H1 (cell line): ENCODE results near the gene PDPK1. TPM values are rescaled to one million over a fixed set of nuclear protein-coding genes. Genes with fewer than 3 reads are reported as not detected.
A peak's percentile ranks its signal among the peaks of the same experiment; 100 is the strongest.

ENCODE experiments used
- CTCF ChIA-PET: fragments of 300-600 bp; sonication (Branson Sonifier 250); formaldehyde crosslinking; loops from one replicate; lab custom pipeline; 2021; ENCODE audit not compliant: partially characterized antibody; lab: Charles Lee
- POLR2A ChIA-PET: fragments of 300-600 bp; sonication (Branson Sonifier 250); formaldehyde crosslinking; loops from one replicate; lab custom pipeline; 2021; ENCODE audit warnings: inconsistent platforms; ENCODE audit not compliant: partially characterized antibody; lab: Charles Lee
- DNase-seq, 2 experiments: peaks; one replicate each; pipeline versions ENCODE4 v3.0.0 to v3.0.0-alpha.2; 2010 to 2022; ENCODE audit warnings: low spot score in 2 of 2, low read depth in 1 of 2, mixed read lengths in 1 of 2
- FAIRE-seq: peaks from 2 replicates; lab custom pipeline; 2011; peaks lifted over from hg19 to GRCh38; lab: Jason Lieb, UNC
- H2AFZ ChIP-seq: 2 replicates; pipeline ENCODE4 v1.8.1; 2012; ENCODE audit warnings: low read length, inconsistent platforms
- H2AK5ac ChIP-seq: 2 replicates; pipeline ENCODE4 v1.6.1; 2013; ENCODE audit warnings: low read depth, low read length
- H2BK120ac ChIP-seq: replicated peaks from 2 replicates; pipeline ENCODE3; 2013; ENCODE audit warnings: low read depth, low read length, inconsistent platforms
- H2BK12ac ChIP-seq: 2 replicates; pipeline ENCODE4 v1.6.1; 2013; ENCODE audit warnings: low read depth, low read length
- H2BK15ac ChIP-seq: 2 replicates; pipeline ENCODE4 v1.6.1; 2013; ENCODE audit warnings: low read length
- H2BK20ac ChIP-seq: 2 replicates; pipeline ENCODE4 v1.6.1; 2013; ENCODE audit warnings: low read length
- H2BK5ac ChIP-seq: 2 replicates; pipeline ENCODE4 v1.6.1; 2013; ENCODE audit warnings: low read depth, low read length
- H3K14ac ChIP-seq: 2 replicates; pipeline ENCODE4 v1.6.1; 2013; ENCODE audit warnings: inconsistent platforms; ENCODE audit not compliant: insufficient read length
- H3K18ac ChIP-seq: 2 replicates; pipeline ENCODE4 v1.6.1; 2013; ENCODE audit warnings: low read length; ENCODE audit errors: extremely low read depth
- H3K23ac ChIP-seq: 2 replicates; pipeline ENCODE4 v1.6.1; 2013; ENCODE audit warnings: inconsistent platforms; ENCODE audit not compliant: insufficient read length
- H3K23me2 ChIP-seq: 2 replicates; pipeline ENCODE4 v1.6.1; 2013; ENCODE audit warnings: low read depth, low read length
- H3K27ac ChIP-seq: 2 replicates; pipeline ENCODE4 v1.6.1; 2011; ENCODE audit warnings: low read depth, low read length, inconsistent platforms
- H3K27me3 ChIP-seq, 4 experiments: replicated peaks in 1 of 4; 1 replicate in 1 of 4; 2 replicates in 3 of 4; pipeline versions ENCODE4 v1.6.1 to v1.8.1; 2011 to 2013; ENCODE audit warnings: low read length in 3 of 4, mild to moderate bottlenecking in 3 of 4, inconsistent platforms in 2 of 4, mixed read lengths in 2 of 4, moderate library complexity in 1 of 4; ENCODE audit not compliant: control insufficient read depth in 3 of 4, insufficient read depth in 3 of 4; ENCODE audit errors: extremely low read depth in 1 of 4
- H3K36me3 ChIP-seq, 4 experiments: 2 replicates each; pipeline versions ENCODE4 v1.6.1 to v1.8.1; 2011 to 2013; ENCODE audit warnings: mild to moderate bottlenecking in 4 of 4, low read length in 3 of 4, moderate library complexity in 2 of 4, control low read depth in 1 of 4, inconsistent platforms in 1 of 4; ENCODE audit not compliant: insufficient read depth in 4 of 4, control insufficient read depth in 2 of 4
- H3K4ac ChIP-seq: replicated peaks from 2 replicates; pipeline ENCODE3; 2013; ENCODE audit warnings: low read length, low read depth, mixed read lengths, inconsistent platforms; ENCODE audit not compliant: insufficient read length
- H3K4me1 ChIP-seq, 4 experiments: replicated peaks in 1 of 4; 1 replicate in 1 of 4; 2 replicates in 3 of 4; pipeline versions ENCODE4 v1.6.1 to v1.8.1; 2011 to 2013; ENCODE audit warnings: low read length in 3 of 4, inconsistent platforms in 2 of 4, mixed read lengths in 1 of 4; ENCODE audit not compliant: insufficient read depth in 4 of 4, control insufficient read depth in 3 of 4
- H3K4me2 ChIP-seq, 2 experiments: 2 replicates each; pipeline versions ENCODE4 v1.6.1 to v1.8.1; 2011 to 2013; ENCODE audit warnings: low read depth in 2 of 2, low read length in 2 of 2, control low read depth in 1 of 2, inconsistent platforms in 1 of 2, mild to moderate bottlenecking in 1 of 2; ENCODE audit not compliant: insufficient read depth in 1 of 2
- H3K4me3 ChIP-seq, 4 experiments: fragments of 200-600, 300-600 bp in 1 of 4; sonication (generic), shearing (Covaris generic), sonication (Bioruptor Twin) in 1 of 4; 2 replicates each; pipeline versions ENCODE4 v1.5.1 to v1.8.1; 2011 to 2016; ENCODE audit warnings: low read length in 4 of 4, low read depth in 3 of 4, control low read depth in 2 of 4, inconsistent platforms in 2 of 4, mild to moderate bottlenecking in 2 of 4, mixed read lengths in 1 of 4, moderate library complexity in 1 of 4; ENCODE audit not compliant: insufficient read depth in 2 of 4; ENCODE audit errors: extremely low read depth in 1 of 4
- H3K56ac ChIP-seq: replicated peaks from 2 replicates; pipeline ENCODE3; 2013; ENCODE audit warnings: low read depth, mild to moderate bottlenecking, mixed read lengths, low read length, inconsistent platforms; ENCODE audit not compliant: insufficient read length
- H3K79me1 ChIP-seq: 2 replicates; pipeline ENCODE4 v1.6.1; 2013; ENCODE audit warnings: low read depth, low read length, control low read depth
- H3K79me2 ChIP-seq, 2 experiments: 2 replicates each; pipeline versions ENCODE4 v1.6.1 to v1.8.1; 2012 to 2013; ENCODE audit warnings: low read length in 2 of 2, mild to moderate bottlenecking in 2 of 2, inconsistent platforms in 1 of 2; ENCODE audit not compliant: insufficient read depth in 2 of 2, control insufficient read depth in 1 of 2
- H3K9ac ChIP-seq, 4 experiments: replicated peaks in 1 of 4; 1 replicate in 1 of 4; 2 replicates in 3 of 4; pipeline versions ENCODE4 v1.6.1 to v1.8.1; 2011 to 2013; ENCODE audit warnings: low read depth in 3 of 4, low read length in 3 of 4, control low read depth in 2 of 4, mild to moderate bottlenecking in 2 of 4, moderate library complexity in 2 of 4, inconsistent platforms in 1 of 4; ENCODE audit errors: extremely low read depth in 1 of 4
- H3K9me3 ChIP-seq, 2 experiments: 2 replicates each; pipeline versions ENCODE4 v1.6.1 to v1.8.1; 2012 to 2013; ENCODE audit warnings: mild to moderate bottlenecking in 2 of 2, moderate library complexity in 2 of 2, control low read depth in 1 of 2, inconsistent platforms in 1 of 2, low read depth in 1 of 2, low read length in 1 of 2, mixed read lengths in 1 of 2; ENCODE audit not compliant: insufficient read depth in 2 of 2
- H4K20me1 ChIP-seq, 2 experiments: replicated peaks in 1 of 2; 2 replicates each; pipeline versions ENCODE3 to v1.8.1; 2011 to 2013; ENCODE audit warnings: inconsistent platforms in 2 of 2, low read length in 2 of 2, mild to moderate bottlenecking in 1 of 2; ENCODE audit not compliant: insufficient read depth in 2 of 2, control insufficient read depth in 1 of 2
- H4K5ac ChIP-seq: 2 replicates; pipeline ENCODE4 v1.6.1; 2013; ENCODE audit warnings: low read length, low read depth, mixed read lengths, inconsistent platforms; ENCODE audit not compliant: insufficient read length
- H4K8ac ChIP-seq: 2 replicates; pipeline ENCODE4 v1.8.0; 2013; ENCODE audit warnings: mild to moderate bottlenecking, moderate library complexity, low read length, inconsistent platforms; ENCODE audit not compliant: insufficient read depth; ENCODE audit errors: extremely low read depth
- H4K91ac ChIP-seq: replicated peaks from 2 replicates; pipeline ENCODE3; 2013; ENCODE audit warnings: low read length, mixed read lengths, inconsistent platforms; ENCODE audit not compliant: insufficient read length
- BRCA1 ChIP-seq: IDR thresholded peaks from 2 replicates; pipeline ENCODE4 v1.6.1; 2012; ENCODE audit warnings: low read depth, low read length, improper control_type of control experiment
- CHD1 ChIP-seq: IDR thresholded peaks from 2 replicates; pipeline ENCODE4 v1.6.1; 2012; ENCODE audit warnings: low read depth, low read length, improper control_type of control experiment
- GABPA ChIP-seq: IDR thresholded peaks from 2 replicates; pipeline ENCODE4 v1.6.1; 2011; ENCODE audit warnings: mild to moderate bottlenecking, low read length, moderate library complexity, borderline replicate concordance; ENCODE audit not compliant: insufficient read depth
- GTF2F1 ChIP-seq: IDR thresholded peaks from 2 replicates; pipeline ENCODE4 v1.6.1; 2012; ENCODE audit warnings: low read depth, low read length, improper control_type of control experiment, borderline replicate concordance
- HDAC6 ChIP-seq: IDR thresholded peaks from one replicate; pipeline ENCODE4 v1.7.1; 2012; ENCODE audit warnings: low read depth, mild to moderate bottlenecking, inconsistent platforms, low read length, moderate library complexity
- KDM1A ChIP-seq: fragments of 200-600, 300-600 bp; sonication (generic); IDR thresholded peaks from 2 replicates; pipeline ENCODE4 v1.7.1; 2016; ENCODE audit warnings: mild to moderate bottlenecking, low read length, borderline replicate concordance
- KDM5A ChIP-seq: fragments of 200-600 bp; IDR thresholded peaks from 2 replicates; pipeline ENCODE4 v1.7.1; 2012; ENCODE audit warnings: mild to moderate bottlenecking, low read length, inconsistent platforms, mixed read lengths
- NRF1 ChIP-seq: IDR thresholded peaks from 2 replicates; pipeline ENCODE4 v1.6.1; 2011; ENCODE audit warnings: mild to moderate bottlenecking, low read depth, low read length, improper control_type of control experiment
- POU5F1 ChIP-seq: IDR thresholded peaks from 2 replicates; pipeline ENCODE4 v1.6.1; 2011; ENCODE audit warnings: low read depth, mild to moderate bottlenecking, low read length, moderate library complexity
- RBBP5 ChIP-seq: IDR thresholded peaks from 2 replicates; pipeline ENCODE4 v1.7.1; 2012; ENCODE audit warnings: low read depth, mild to moderate bottlenecking, inconsistent platforms, low read length, moderate library complexity, borderline replicate concordance
- SAP30 ChIP-seq: fragments of 300-600 bp; sonication (generic); IDR thresholded peaks from 2 replicates; pipeline ENCODE4 v1.7.1; 2012; ENCODE audit warnings: low read length, moderate library complexity, mild to moderate bottlenecking, inconsistent platforms; ENCODE audit not compliant: insufficient read depth, insufficient replicate concordance
- ZNF274 ChIP-seq: IDR thresholded peaks from 2 replicates; pipeline ENCODE4 v1.7.0; 2012; ENCODE audit warnings: low read length, borderline replicate concordance; ENCODE audit errors: extremely low read depth
- WGBS, 2 experiments: shearing (Covaris generic) in 1 of 2; methylation state at CpG; one replicate each; pipeline versions ENCODE4 v1.1.6 to v1.1.7; 2013 to 2015; ENCODE audit warnings: low lambda C conversion rate in 2 of 2, mixed read lengths in 2 of 2, inconsistent platforms in 1 of 2, low coverage in 1 of 2, missing lambda C conversion rate in 1 of 2; ENCODE audit not compliant: insufficient replicate concordance in 2 of 2, insufficient coverage in 1 of 2, insufficient read length in 1 of 2; ENCODE audit errors: extremely low coverage in 1 of 2, missing lambda C conversion rate in 1 of 2; 5-methylcytosine and 5-hydroxymethylcytosine counted together
- polyA plus RNA-seq, 7 experiments: library from polyadenylated mRNA; depleted of rRNA in 3 of 7; stranded (reverse) in 5 of 7; unstranded in 2 of 7; fragments of >200 nt in 5 of 7; fragments of 200-250 nt in 2 of 7; gene quantifications; 1 replicate in 5 of 7; 2 replicates in 1 of 7; 4 replicates in 1 of 7; pipeline versions ENCODE4 v1.2.1 to v1.2.3, GENCODE V29; 2011 to 2013; ENCODE audit warnings: missing spikeins in 2 of 7, mixed read lengths in 2 of 7
- total RNA-seq: library from RNA; stranded (reverse); fragmentation: NEBNext Ultra II Directional; extraction: Animal tissue kit (Norgen Biotek cat#: 25700); gene quantifications from 2 replicates; pipeline ENCODE4 v1.2.1, GENCODE V29; 2021

Gene PDPK1
- total and polyA plus RNA-seq, 2 of the 8 experiments (the other 6 are each of a cell fraction or from before 2014, with no cell fraction given) = 17.1 to 27.8 TPM

DNA sequence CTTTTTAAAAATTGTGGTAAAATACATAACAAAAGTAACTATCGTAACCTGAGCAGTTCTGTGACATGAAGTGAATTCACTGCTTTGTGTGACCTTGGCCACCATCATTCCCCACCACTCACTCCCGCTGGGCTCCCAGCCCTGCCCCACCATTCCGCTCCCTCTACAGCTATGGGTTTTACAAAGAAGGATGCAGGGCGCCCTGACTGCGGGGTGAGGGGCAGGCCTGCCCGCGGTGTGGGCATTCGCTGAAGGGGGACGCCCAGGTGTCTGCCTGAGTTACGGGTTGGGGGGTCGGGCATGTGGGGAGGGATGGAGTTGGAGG is 6.5 kb upstream of the PDPK1 start, which contains the start of gene CEMP1:
CEMP1 (minus strand) TSS at position 38 of the 325 bp plus-strand sequence. CDS start 335 bp downstream, outside the sequence.
- Histone ChIP-seq H3K23me2 (peaks cover 14% of the 10 kb centered on the region), H4K8ac (peak within 1 kb of the TSS; percentile 80), H3K27me3 (no peaks in the 10 kb centered on the region), H3K4me3 (peak within 1 kb of the TSS; percentile 63 to 76 (median 72)), H3K9me3 (no peaks in the 10 kb centered on the region), H3K36me3 (peaks cover 3 to 20% (median 5%) of the 10 kb centered on the region in 4 experiments; a peak in 6 of 8 replicates), H3K9ac (peak within 1 kb of the TSS in 3 of 4 experiments; percentile 52 to 62 (median 57); a peak in 6 of 7 replicates), H3K79me1 (no peaks in the 10 kb centered on the region), H3K23ac (no peak within 1 kb of the TSS), H3K27ac (peak within 1 kb of the TSS; percentile 46; the same call in 1 of the 2 replicates), H3K4me1 (peaks cover 0 to 9% (median 7%) of the 10 kb centered on the region in 4 experiments; a peak in 4 of 7 replicates), H2AFZ (no peak within 1 kb of the TSS), H2BK20ac (no peak within 1 kb of the TSS), H3K79me2 (no peaks in the 10 kb centered on the region), H2BK15ac (no peak within 1 kb of the TSS), H4K91ac (peak within 1 kb of the TSS; percentile 84), H4K5ac (peak within 1 kb of the TSS; percentile 70), H3K4ac (no peak within 1 kb of the TSS), H2AK5ac (no peak within 1 kb of the TSS), H3K18ac (peak within 1 kb of the TSS; percentile 91), H3K14ac (no peak within 1 kb of the TSS), H2BK12ac (0 out of 2 replicates have a peak within 1 kb of the TSS, but pooled peaks have one; percentile 75), H2BK5ac (peak within 1 kb of the TSS; percentile 91), H3K56ac (peak within 1 kb of the TSS; percentile 84), H4K20me1 (peaks cover 0 to 17% of the 10 kb centered on the region in 2 experiments), H3K4me2 (peak within 1 kb of the TSS; percentile 88 to 93), H2BK120ac (no peak within 1 kb of the TSS)
- ChIA-PET POLR2A (interaction anchor here (0.6 to 5.6 kb wide), 13 partner anchors 10 to 479 kb away, joined by 3 to 108 read pairs (median 4); partner anchors contain the start of genes AMDHD2, ATP6V0C, ECI1 and TBC1D24), CTCF (interaction anchor here (0.6 to 0.7 kb wide), 2 partner anchors 11 to 13 kb away, joined by 3 to 5 read pairs; no protein-coding TSS in a partner anchor)
- WGBS, 2 experiments = 6% methylated on average over 11 of the region's 11 CpGs; no CpG with 5 or more reads in 1 of the 2 experiments
- FAIRE-seq = no peak
- DNase-seq = no peak
- TF ChIP-seq RBBP5 (no peak), GABPA (no peak), KDM5A (no peak), KDM1A (no peak), BRCA1 (no peak), CHD1 (no peak), HDAC6 (no peak), SAP30 (no peak), ZNF274 (no peak), POU5F1 (no peak), GTF2F1 (no peak), NRF1 (no peak)
